Caco-2 (cell line): ENCODE results near the gene GPC6. TPM values are rescaled to one million over a fixed set of nuclear protein-coding genes. Genes with fewer than 3 reads are reported as not detected.

ENCODE experiments used
- BruUV-seq: library from RNA; stranded (reverse); fragments of 400-500 nt; replicated peaks from 2 replicates; lab custom pipeline; 2021; lab: Mats Ljungman, UMichigan
- CTCF ChIA-PET: fragments of 300-600 bp; sonication (Branson Sonifier 250); formaldehyde crosslinking; loops from one replicate; lab custom pipeline; 2022; ENCODE audit warnings: antibody characterized with exemption; lab: Charles Lee
- POLR2A ChIA-PET: fragments of 300-600 bp; sonication (Branson Sonifier 250); formaldehyde crosslinking; loops from one replicate; lab custom pipeline; 2022; ENCODE audit warnings: antibody characterized with exemption; lab: Charles Lee
- DNase-seq, 2 experiments: peaks; one replicate each; pipeline versions ENCODE4 v3.0.0 to v3.0.0-alpha.2; 2020 to 2022
- H3K27me3 ChIP-seq: replicated peaks from 2 replicates; pipeline ENCODE4 v1.6.0; 2011; ENCODE audit warnings: low read length; ENCODE audit not compliant: control insufficient read depth, insufficient read depth
- H3K36me3 ChIP-seq: 2 replicates; pipeline ENCODE4 v1.5.1; 2011; ENCODE audit warnings: low read length; ENCODE audit not compliant: control insufficient read depth, insufficient read depth
- H3K4me1 ChIP-seq: fragments of 250-450 bp; sonication (Bioruptor Pico); 2 replicates; pipeline ENCODE4 v1.5.1; 2020; ENCODE audit warnings: mild to moderate bottlenecking
- H3K4me3 ChIP-seq: 2 replicates; pipeline ENCODE4 v1.5.1; 2011; ENCODE audit warnings: low read depth, mild to moderate bottlenecking, control low read depth, low read length
- H3K9me3 ChIP-seq: fragments of 250-450 bp; sonication (Bioruptor Pico); 2 replicates; pipeline ENCODE4 v1.5.1; 2020; ENCODE audit warnings: mild to moderate bottlenecking, moderate library complexity
- H3K27ac Mint-ChIP-seq: one replicate; pipeline ENCODE4 v1.8.0; 2022; ENCODE audit warnings: mixed read lengths; ENCODE audit not compliant: unreplicated experiment
- H3K27me3 Mint-ChIP-seq: one replicate; pipeline ENCODE4 v1.8.0; 2022; ENCODE audit warnings: mixed read lengths; ENCODE audit not compliant: insufficient read depth, unreplicated experiment
- H3K36me3 Mint-ChIP-seq: one replicate; pipeline ENCODE4 v1.8.0; 2022; ENCODE audit warnings: mild to moderate bottlenecking, mixed read lengths; ENCODE audit not compliant: insufficient read depth, unreplicated experiment
- H3K4me1 Mint-ChIP-seq: one replicate; pipeline ENCODE4 v1.8.0; 2022; ENCODE audit warnings: low read depth, mixed read lengths; ENCODE audit not compliant: unreplicated experiment
- H3K4me3 Mint-ChIP-seq: one replicate; pipeline ENCODE4 v1.8.0; 2022; ENCODE audit warnings: mild to moderate bottlenecking, moderate library complexity, mixed read lengths; ENCODE audit not compliant: unreplicated experiment
- H3K9me3 Mint-ChIP-seq: one replicate; pipeline ENCODE4 v1.8.0; 2022; ENCODE audit warnings: mixed read lengths; ENCODE audit not compliant: unreplicated experiment
- CTCF ChIP-seq, 2 experiments: fragments of 200-600 bp in 1 of 2; IDR thresholded peaks; 1 replicate in 1 of 2; 2 replicates in 1 of 2; pipeline versions ENCODE4 v1.5.1 to v1.8.0; 2011 to 2022; ENCODE audit warnings: antibody characterized with exemption in 1 of 2, control low read depth in 1 of 2, inconsistent platforms in 1 of 2, low read depth in 1 of 2, low read length in 1 of 2, mild to moderate bottlenecking in 1 of 2, moderate library complexity in 1 of 2; ENCODE audit not compliant: insufficient read depth in 1 of 2, severe bottlenecking in 1 of 2, unreplicated experiment in 1 of 2
- intact Hi-C: fragments of 100-400 bp; cut with micrococcal nuclease; formaldehyde crosslinking; loops from one replicate; pipeline ENCODE4 v1.10.0; 2022; ENCODE audit not compliant: unreplicated experiment
- total RNA-seq: library from RNA; stranded (reverse); gene quantifications from 2 replicates; pipeline ENCODE4 v1.2.3, GENCODE V29; 2022

Gene GPC6
- total RNA-seq, 1 experiment from 2014 or later: 0.16 TPM

GRCh38 chr13:94056362-94056990 lies 829.9 kb downstream of the GPC6 start:
- Histone ChIP-seq H3K36me3 (no peaks in the 10 kb centered on the region), H3K9me3 (no peaks in the 10 kb centered on the region), H3K4me3 (no peak overlapping the region), H3K27me3 (no peaks in the 10 kb centered on the region), H3K4me1 (no peaks in the 10 kb centered on the region)
- peaks cover 13% of the 10 kb centered on the region for H3K27me3 Mint-ChIP-seq
- DNase-seq: no peak
- TF ChIP-seq CTCF (IDR thresholded peaks at IDR 0.05; ENCODE audit: insufficient read depth in 1 of 2, low read depth in 1 of 2, low read length in 1 of 2, severe bottlenecking in 1 of 2, unreplicated experiment in 1 of 2): no peak
- ChIA-PET POLR2A (no interaction called here), CTCF (no interaction called here)
- no peak overlapping the region for H3K27ac Mint-ChIP-seq
- intact Hi-C loops: no loop called here
- BruUV-seq: no TSS peak
- H3K4me1 Mint-ChIP-seq: no peaks in the 10 kb centered on the region
- H3K9me3 Mint-ChIP-seq: no peaks in the 10 kb centered on the region
- no peak overlapping the region for H3K4me3 Mint-ChIP-seq
- H3K36me3 Mint-ChIP-seq: no peaks in the 10 kb centered on the region

GRCh38 chr13:94057618-94058186 lies 831.1 kb downstream of the GPC6 start:
- Mint-ChIP-seq H3K9me3 (no peaks in the 10 kb centered on the region), H3K36me3 (no peaks in the 10 kb centered on the region), H3K4me3 (no peak overlapping the region), H3K4me1 (no peaks in the 10 kb centered on the region), H3K27me3 (peaks cover 16% of the 10 kb centered on the region), H3K27ac (no peak overlapping the region)
- Histone ChIP-seq H3K4me1 (no peaks in the 10 kb centered on the region), H3K36me3 (no peaks in the 10 kb centered on the region), H3K27me3 (no peaks in the 10 kb centered on the region), H3K9me3 (no peaks in the 10 kb centered on the region), H3K4me3 (no peak overlapping the region)
- no peak for DNase-seq
- no peak for TF ChIP-seq CTCF (IDR thresholded peaks at IDR 0.05; ENCODE audit: insufficient read depth in 1 of 2, low read depth in 1 of 2, low read length in 1 of 2, severe bottlenecking in 1 of 2, unreplicated experiment in 1 of 2)
- intact Hi-C loops: no loop called here
- CTCF ChIA-PET: no interaction called here
- POLR2A ChIA-PET: no interaction called here
- BruUV-seq: no TSS peak

- POLR2A ChIA-PET: no interaction called here
- intact Hi-C loops: no loop called here
- Histone ChIP-seq H3K9me3 (no peaks in the 10 kb centered on the region), H3K4me3 (no peak overlapping the region), H3K36me3 (no peaks in the 10 kb centered on the region), H3K4me1 (no peaks in the 10 kb centered on the region), H3K27me3 (no peaks in the 10 kb centered on the region)
- H3K4me3 Mint-ChIP-seq: no peak overlapping the region
- no peak for DNase-seq
- CTCF ChIA-PET: no interaction called here
- no TSS peak for BruUV-seq
- H3K27ac Mint-ChIP-seq: no peak overlapping the region
- peaks cover 16% of the 10 kb centered on the region for H3K27me3 Mint-ChIP-seq
- no peaks in the 10 kb centered on the region for H3K9me3 Mint-ChIP-seq
- H3K36me3 Mint-ChIP-seq: no peaks in the 10 kb centered on the region
- H3K4me1 Mint-ChIP-seq: no peaks in the 10 kb centered on the region
- TF ChIP-seq CTCF (IDR thresholded peaks at IDR 0.05; ENCODE audit: insufficient read depth in 1 of 2, low read depth in 1 of 2, low read length in 1 of 2, severe bottlenecking in 1 of 2, unreplicated experiment in 1 of 2): no peak
Observed at GRCh38 chr13:94058821-94059360, 832.3 kb downstream of the GPC6 start.
